HL-60/S4 treated with retinoic acid at 250 ng/mL for 4 days and 3 days (cell line): Measurements from ENCODE around the gene TMC2.

Source experiments
- in situ Hi-C: fragments of 300-500 bp; cut with MboI; formaldehyde crosslinking; loops from 2 replicates; pipeline ENCODE4 v1.7.0; 2022; ENCODE audit warnings: low sequenced_read_pairs

The TMC2 gene

DNA sequence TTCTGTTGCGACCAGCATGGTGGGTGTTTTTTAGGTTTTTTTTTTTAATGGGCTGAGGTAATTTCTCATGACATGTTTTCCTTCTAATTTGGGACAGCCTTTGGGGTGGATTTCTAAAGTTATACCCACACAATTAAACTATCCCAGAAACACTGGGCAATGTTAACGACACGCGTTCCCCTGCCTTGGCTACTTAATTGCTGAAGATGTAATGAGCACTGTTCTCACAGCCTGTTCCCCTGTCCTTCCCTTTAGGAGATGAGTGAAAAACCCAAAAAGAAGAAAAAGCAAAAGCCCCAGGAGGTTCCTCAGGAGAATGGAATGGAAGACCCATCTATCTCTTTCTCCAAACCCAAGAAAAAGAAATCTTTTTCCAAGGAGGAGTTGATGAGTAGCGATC is 121.3 kb downstream of the TMC2 start:
- in situ Hi-C loops: no loop called here

DNA sequence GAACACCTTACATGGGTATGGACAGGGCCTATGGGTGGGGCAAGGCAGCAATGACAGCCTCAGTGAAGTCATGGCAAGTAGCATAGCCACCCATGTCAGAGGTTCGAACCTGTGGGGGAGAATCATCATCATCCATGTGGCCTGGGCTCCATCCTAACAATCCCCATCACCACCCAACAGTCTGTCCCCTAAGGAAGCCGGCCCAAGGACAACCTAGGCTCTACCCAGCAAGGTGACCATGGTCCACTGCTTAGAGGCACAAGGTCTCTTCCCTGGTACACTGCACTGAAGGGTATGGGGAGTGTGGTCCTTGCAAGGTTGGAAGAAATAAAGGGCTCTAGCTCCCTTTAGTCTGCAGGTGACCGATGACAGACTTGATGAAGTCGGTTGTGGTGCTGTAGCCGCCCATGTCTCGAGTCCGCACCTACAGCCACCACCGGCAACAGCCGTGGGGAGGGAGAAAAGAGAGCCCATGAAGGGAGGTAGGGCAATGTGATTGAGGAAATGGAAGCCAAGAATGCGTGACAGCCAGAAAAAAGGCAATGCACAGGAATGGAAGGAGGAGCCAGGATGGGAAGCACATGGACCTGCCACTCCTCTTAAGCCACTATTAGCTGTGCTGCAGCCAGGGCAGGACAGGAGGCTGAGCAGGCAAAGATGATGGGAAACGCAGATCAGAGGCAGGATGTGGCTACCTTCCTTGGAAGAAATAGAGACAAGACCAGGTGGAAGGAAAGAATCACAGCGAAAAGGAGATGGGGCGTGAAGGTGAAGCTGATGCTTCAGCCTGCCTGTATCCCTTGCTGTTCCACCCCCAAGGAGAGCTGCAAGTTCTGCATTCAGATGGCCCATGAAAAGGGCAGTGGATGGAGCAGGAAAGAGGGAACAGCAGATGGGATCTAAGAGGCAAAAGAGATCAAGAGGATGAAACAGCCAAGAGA is 122.3 kb downstream of the TMC2 start:
- in situ Hi-C loops: no loop called here

DNA sequence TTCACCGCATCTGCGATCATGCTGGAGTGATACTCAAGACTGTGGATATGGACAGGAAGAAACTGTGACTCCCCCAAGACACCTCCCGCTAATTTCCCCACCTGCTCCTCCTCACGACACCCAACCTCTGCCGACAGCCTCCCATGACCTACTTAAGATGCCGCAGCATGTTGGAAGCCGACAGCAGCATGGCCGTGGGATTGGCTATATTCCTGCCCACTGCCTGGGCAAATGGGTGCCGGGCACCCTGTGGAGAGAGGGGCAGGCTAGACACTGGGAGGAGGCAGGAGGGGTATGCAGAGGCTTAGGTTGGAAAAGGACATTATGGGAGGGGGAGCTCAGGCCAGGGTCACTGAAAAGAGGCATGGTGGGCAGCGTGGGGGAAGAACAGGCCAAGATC is 123.2 kb downstream of the TMC2 start:
- in situ Hi-C loops: no loop called here

DNA sequence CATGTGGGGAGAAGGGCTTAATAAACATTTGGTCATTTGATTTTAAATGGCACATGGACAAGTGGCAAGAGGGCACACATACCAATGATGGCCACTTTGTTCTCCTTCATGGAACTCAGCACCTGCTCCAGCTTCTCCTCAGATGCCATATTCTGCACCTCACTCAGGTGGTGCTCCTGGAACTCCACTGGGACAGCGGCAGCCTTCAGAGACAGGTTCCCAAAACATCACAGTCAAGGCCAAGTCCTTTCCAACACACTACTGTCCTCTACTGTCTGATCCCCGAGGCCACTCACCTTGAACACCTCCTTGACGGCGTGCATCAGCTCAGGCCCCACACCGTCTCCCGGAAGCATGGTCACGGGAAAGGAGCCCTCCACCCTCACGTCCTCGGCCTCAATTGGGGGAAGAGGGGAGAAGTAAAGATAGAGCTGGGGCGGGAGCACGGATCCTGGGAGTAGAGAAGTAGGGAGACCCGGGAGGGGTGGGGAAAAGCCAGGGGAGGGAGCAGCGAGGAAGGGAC is 127.1 kb downstream of the TMC2 start:
- in situ Hi-C loops: no loop called here

- in situ Hi-C loops: no loop called here
These were observed 127.7 kb downstream of the TMC2 start, which contains the start of gene IDH3B for GRCh38 chr20:2663887-2664719. Gene IDH3B, minus strand, starts transcription at chr20:2664216. Its CDS starts 28 bp downstream, at chr20:2664188.

DNA sequence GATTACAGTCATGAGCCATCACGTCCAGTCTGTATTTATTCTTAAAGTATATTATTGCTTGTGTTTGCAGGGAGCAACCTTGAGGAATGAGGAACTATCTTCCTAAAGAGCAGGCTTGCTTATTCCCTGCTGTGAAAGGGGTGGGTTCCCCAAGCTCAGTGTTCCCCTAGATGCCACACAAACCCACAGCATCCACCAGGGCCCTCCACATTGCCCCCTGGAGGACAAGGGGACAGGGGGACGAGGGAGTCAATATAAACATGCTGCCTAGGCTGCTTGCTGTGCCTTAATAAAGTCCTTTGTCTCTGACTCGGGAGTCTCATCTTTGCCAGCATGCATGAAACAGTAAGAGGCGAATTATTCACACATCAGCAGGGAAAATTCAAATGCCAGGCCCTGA is 135.6 kb downstream of the TMC2 start:
- in situ Hi-C loops: no loop called here

- in situ Hi-C loops: no loop called here
These were observed 136.1 kb downstream of the TMC2 start for GRCh38 chr20:2672446-2672845.

DNA sequence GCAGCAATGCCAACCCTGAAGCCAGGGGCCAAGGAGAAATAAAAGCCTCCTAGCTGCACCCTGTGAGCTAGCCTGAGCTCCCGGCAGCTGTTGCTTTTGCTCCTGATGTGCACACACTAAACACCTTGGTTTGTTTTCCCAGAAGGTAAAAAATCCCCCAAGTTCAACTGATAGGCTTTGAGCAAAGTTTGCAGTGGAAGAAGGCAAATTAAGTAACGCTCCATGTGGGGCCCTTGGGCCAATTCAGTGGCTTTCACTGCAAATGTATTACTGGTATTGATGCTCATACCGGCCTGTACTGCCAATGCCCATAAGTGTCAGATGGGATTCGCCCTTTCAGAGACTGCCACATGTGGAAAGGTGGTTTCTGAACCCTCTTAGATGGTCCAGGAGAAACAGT is 137.1 kb downstream of the TMC2 start:
- in situ Hi-C loops: no loop called here

DNA sequence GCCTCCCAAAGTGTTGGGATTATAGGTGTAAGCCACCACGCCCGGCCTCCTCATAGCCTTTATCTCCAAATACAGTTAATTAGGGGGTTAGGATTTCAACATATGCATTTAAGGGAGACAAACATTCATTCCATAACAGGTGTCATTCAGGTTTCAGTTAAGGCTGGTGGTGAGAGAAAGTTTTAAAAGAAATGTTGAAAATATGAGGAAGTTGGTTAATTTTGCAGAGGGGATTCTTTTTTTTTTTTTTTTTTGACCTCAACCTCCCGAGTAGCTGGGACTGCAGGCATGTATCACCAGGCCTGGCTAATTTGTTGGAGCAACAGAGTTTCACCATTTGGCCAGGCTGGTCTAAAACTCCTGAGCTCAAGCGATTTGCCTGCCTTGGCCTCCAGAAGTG is 143.7 kb downstream of the TMC2 start:
- in situ Hi-C loops: loop anchor here (10.0 kb wide), 1 partner anchor 65 kb away; no protein-coding TSS in a partner anchor

DNA sequence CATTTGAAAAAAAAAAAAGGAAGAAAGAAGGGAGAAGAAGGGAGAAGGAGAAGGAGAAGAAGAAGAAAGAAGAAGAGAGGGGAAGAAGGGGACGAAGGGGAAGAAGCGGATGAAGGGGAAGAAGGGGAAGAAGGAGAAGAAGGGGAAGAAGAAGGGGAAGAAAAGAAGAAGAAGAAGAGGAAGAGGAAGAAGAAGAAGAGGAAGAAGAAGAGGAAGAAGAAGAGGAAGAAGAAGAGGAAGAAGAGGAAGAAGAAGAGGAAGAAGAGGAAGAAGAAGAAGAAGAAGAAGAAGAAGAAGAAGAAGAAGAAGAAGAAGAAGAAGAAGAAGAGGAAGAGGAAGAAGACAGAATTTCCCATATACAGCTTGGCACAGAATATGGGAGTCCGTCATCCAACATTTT is 145.7 kb downstream of the TMC2 start:
- in situ Hi-C loops: loop anchor here (10.0 kb wide), 1 partner anchor 63 kb away; no protein-coding TSS in a partner anchor

DNA sequence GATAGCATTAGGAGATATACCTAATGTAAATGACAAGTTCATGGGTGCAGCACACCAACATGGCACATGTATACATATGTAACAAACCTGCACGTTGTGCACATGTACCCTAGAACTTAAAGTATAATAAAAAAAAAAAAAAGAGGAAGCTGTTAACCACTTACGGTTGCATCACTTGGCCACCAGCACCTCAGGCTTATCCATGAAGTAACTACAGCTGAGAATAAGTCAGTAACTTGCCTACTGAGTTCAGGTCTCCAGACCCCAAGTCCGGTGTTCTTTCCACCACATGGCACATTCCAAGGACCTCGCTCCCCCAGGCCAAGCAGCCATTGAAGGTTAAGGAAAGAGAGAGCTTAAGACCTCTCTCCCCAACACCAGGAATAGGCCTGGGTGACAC is 148.4 kb downstream of the TMC2 start:
- in situ Hi-C loops: loop anchor here (10.0 kb wide), 1 partner anchor 60 kb away; no protein-coding TSS in a partner anchor

DNA sequence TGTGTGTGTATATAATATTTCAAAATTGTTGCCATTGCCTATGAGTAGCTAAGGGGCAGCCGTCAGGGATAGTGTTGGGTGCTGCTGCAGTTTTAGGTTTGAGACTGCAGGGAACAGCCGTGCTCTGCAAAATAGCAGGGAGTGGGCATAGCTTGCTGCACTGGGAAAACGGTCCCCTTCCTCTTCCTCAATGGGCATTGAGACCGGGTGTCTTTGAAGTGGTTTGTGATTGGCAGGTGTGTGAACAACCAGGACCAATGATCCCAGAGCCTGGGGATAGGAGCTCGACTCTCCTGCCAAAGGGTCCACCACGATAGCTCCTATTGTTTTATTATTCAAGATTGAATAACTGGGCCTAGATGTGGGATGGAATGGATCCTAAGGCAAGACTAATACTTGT is 151.1 kb downstream of the TMC2 start:
- in situ Hi-C loops: loop anchor here (10.0 kb wide), 1 partner anchor 57 kb away; no protein-coding TSS in a partner anchor

GRCh38 chr20:2688041-2688591 is 151.7 kb downstream of the TMC2 start:
- in situ Hi-C loops: loop anchor here (10.0 kb wide), 1 partner anchor 57 kb away; no protein-coding TSS in a partner anchor

GRCh38 chr20:2690213-2690612 is 153.8 kb downstream of the TMC2 start:
- in situ Hi-C loops: no loop called here

DNA sequence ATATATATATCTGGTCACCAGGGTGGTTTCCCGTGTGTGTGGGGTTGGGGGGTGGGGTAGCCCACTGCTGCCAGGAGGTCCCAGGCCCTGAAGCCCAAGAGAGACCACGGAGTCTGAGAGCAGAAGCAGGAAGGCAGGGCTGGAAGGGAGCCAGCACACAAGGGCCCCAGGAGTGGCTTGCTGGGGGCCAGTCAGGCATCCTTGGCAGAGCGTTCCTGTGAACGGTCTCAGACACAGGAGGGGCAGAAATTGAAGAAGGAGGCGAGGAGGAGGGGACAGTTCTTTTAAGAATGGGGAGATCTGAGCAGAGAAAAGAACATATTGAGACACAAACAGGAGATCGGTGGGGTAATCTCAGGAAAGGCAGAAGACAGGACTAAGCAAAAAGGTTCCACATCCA is 154.3 kb downstream of the TMC2 start:
- in situ Hi-C loops: no loop called here

- in situ Hi-C loops: no loop called here
These were observed 154.8 kb downstream of the TMC2 start for GRCh38 chr20:2691127-2691526.
